H1 (cell line): ENCODE data around the gene AFF1. TPM values are rescaled to one million over a fixed set of nuclear protein-coding genes. Genes with fewer than 3 reads are reported as not detected.
"Not testable (repeated sequence)": the region's sequence is repeated elsewhere in the genome, so short reads cannot be mapped to it uniquely, and the experiment has no call there.

Experiments
- CTCF ChIA-PET: fragments of 300-600 bp; sonication (Branson Sonifier 250); formaldehyde crosslinking; loops from one replicate; lab custom pipeline; 2021; ENCODE audit not compliant: partially characterized antibody; lab: Charles Lee
- POLR2A ChIA-PET: fragments of 300-600 bp; sonication (Branson Sonifier 250); formaldehyde crosslinking; loops from one replicate; lab custom pipeline; 2021; ENCODE audit warnings: inconsistent platforms; ENCODE audit not compliant: partially characterized antibody; lab: Charles Lee
- DNase-seq, 2 experiments: peaks; one replicate each; pipeline versions ENCODE4 v3.0.0 to v3.0.0-alpha.2; 2010 to 2022; ENCODE audit warnings: low spot score in 2 of 2, low read depth in 1 of 2, mixed read lengths in 1 of 2
- FAIRE-seq: peaks from 2 replicates; lab custom pipeline; 2011; peaks lifted over from hg19 to GRCh38; lab: Jason Lieb, UNC
- H2AFZ ChIP-seq: 2 replicates; pipeline ENCODE4 v1.8.1; 2012; ENCODE audit warnings: low read length, inconsistent platforms
- H2AK5ac ChIP-seq: 2 replicates; pipeline ENCODE4 v1.6.1; 2013; ENCODE audit warnings: low read depth, low read length
- H2BK120ac ChIP-seq: replicated peaks from 2 replicates; pipeline ENCODE3; 2013; ENCODE audit warnings: low read depth, low read length, inconsistent platforms
- H2BK12ac ChIP-seq: 2 replicates; pipeline ENCODE4 v1.6.1; 2013; ENCODE audit warnings: low read depth, low read length
- H2BK15ac ChIP-seq: 2 replicates; pipeline ENCODE4 v1.6.1; 2013; ENCODE audit warnings: low read length
- H2BK20ac ChIP-seq: 2 replicates; pipeline ENCODE4 v1.6.1; 2013; ENCODE audit warnings: low read length
- H2BK5ac ChIP-seq: 2 replicates; pipeline ENCODE4 v1.6.1; 2013; ENCODE audit warnings: low read depth, low read length
- H3K14ac ChIP-seq: 2 replicates; pipeline ENCODE4 v1.6.1; 2013; ENCODE audit warnings: inconsistent platforms; ENCODE audit not compliant: insufficient read length
- H3K18ac ChIP-seq: 2 replicates; pipeline ENCODE4 v1.6.1; 2013; ENCODE audit warnings: low read length; ENCODE audit errors: extremely low read depth
- H3K23ac ChIP-seq: 2 replicates; pipeline ENCODE4 v1.6.1; 2013; ENCODE audit warnings: inconsistent platforms; ENCODE audit not compliant: insufficient read length
- H3K23me2 ChIP-seq: 2 replicates; pipeline ENCODE4 v1.6.1; 2013; ENCODE audit warnings: low read depth, low read length
- H3K27ac ChIP-seq: 2 replicates; pipeline ENCODE4 v1.6.1; 2011; ENCODE audit warnings: low read depth, low read length, inconsistent platforms
- H3K27me3 ChIP-seq, 4 experiments: replicated peaks in 1 of 4; 1 replicate in 1 of 4; 2 replicates in 3 of 4; pipeline versions ENCODE4 v1.6.1 to v1.8.1; 2011 to 2013; ENCODE audit warnings: low read length in 3 of 4, mild to moderate bottlenecking in 3 of 4, inconsistent platforms in 2 of 4, mixed read lengths in 2 of 4, moderate library complexity in 1 of 4; ENCODE audit not compliant: control insufficient read depth in 3 of 4, insufficient read depth in 3 of 4; ENCODE audit errors: extremely low read depth in 1 of 4
- H3K36me3 ChIP-seq, 4 experiments: 2 replicates each; pipeline versions ENCODE4 v1.6.1 to v1.8.1; 2011 to 2013; ENCODE audit warnings: mild to moderate bottlenecking in 4 of 4, low read length in 3 of 4, moderate library complexity in 2 of 4, control low read depth in 1 of 4, inconsistent platforms in 1 of 4; ENCODE audit not compliant: insufficient read depth in 4 of 4, control insufficient read depth in 2 of 4
- H3K4ac ChIP-seq: replicated peaks from 2 replicates; pipeline ENCODE3; 2013; ENCODE audit warnings: low read length, low read depth, mixed read lengths, inconsistent platforms; ENCODE audit not compliant: insufficient read length
- H3K4me1 ChIP-seq, 4 experiments: replicated peaks in 1 of 4; 1 replicate in 1 of 4; 2 replicates in 3 of 4; pipeline versions ENCODE4 v1.6.1 to v1.8.1; 2011 to 2013; ENCODE audit warnings: low read length in 3 of 4, inconsistent platforms in 2 of 4, mixed read lengths in 1 of 4; ENCODE audit not compliant: insufficient read depth in 4 of 4, control insufficient read depth in 3 of 4
- H3K4me2 ChIP-seq, 2 experiments: 2 replicates each; pipeline versions ENCODE4 v1.6.1 to v1.8.1; 2011 to 2013; ENCODE audit warnings: low read depth in 2 of 2, low read length in 2 of 2, control low read depth in 1 of 2, inconsistent platforms in 1 of 2, mild to moderate bottlenecking in 1 of 2; ENCODE audit not compliant: insufficient read depth in 1 of 2
- H3K4me3 ChIP-seq, 4 experiments: fragments of 200-600, 300-600 bp in 1 of 4; sonication (generic), shearing (Covaris generic), sonication (Bioruptor Twin) in 1 of 4; 2 replicates each; pipeline versions ENCODE4 v1.5.1 to v1.8.1; 2011 to 2016; ENCODE audit warnings: low read length in 4 of 4, low read depth in 3 of 4, control low read depth in 2 of 4, inconsistent platforms in 2 of 4, mild to moderate bottlenecking in 2 of 4, mixed read lengths in 1 of 4, moderate library complexity in 1 of 4; ENCODE audit not compliant: insufficient read depth in 2 of 4; ENCODE audit errors: extremely low read depth in 1 of 4
- H3K56ac ChIP-seq: replicated peaks from 2 replicates; pipeline ENCODE3; 2013; ENCODE audit warnings: low read depth, mild to moderate bottlenecking, mixed read lengths, low read length, inconsistent platforms; ENCODE audit not compliant: insufficient read length
- H3K79me1 ChIP-seq: 2 replicates; pipeline ENCODE4 v1.6.1; 2013; ENCODE audit warnings: low read depth, low read length, control low read depth
- H3K79me2 ChIP-seq, 2 experiments: 2 replicates each; pipeline versions ENCODE4 v1.6.1 to v1.8.1; 2012 to 2013; ENCODE audit warnings: low read length in 2 of 2, mild to moderate bottlenecking in 2 of 2, inconsistent platforms in 1 of 2; ENCODE audit not compliant: insufficient read depth in 2 of 2, control insufficient read depth in 1 of 2
- H3K9ac ChIP-seq, 4 experiments: replicated peaks in 1 of 4; 1 replicate in 1 of 4; 2 replicates in 3 of 4; pipeline versions ENCODE4 v1.6.1 to v1.8.1; 2011 to 2013; ENCODE audit warnings: low read depth in 3 of 4, low read length in 3 of 4, control low read depth in 2 of 4, mild to moderate bottlenecking in 2 of 4, moderate library complexity in 2 of 4, inconsistent platforms in 1 of 4; ENCODE audit errors: extremely low read depth in 1 of 4
- H3K9me3 ChIP-seq, 2 experiments: 2 replicates each; pipeline versions ENCODE4 v1.6.1 to v1.8.1; 2012 to 2013; ENCODE audit warnings: mild to moderate bottlenecking in 2 of 2, moderate library complexity in 2 of 2, control low read depth in 1 of 2, inconsistent platforms in 1 of 2, low read depth in 1 of 2, low read length in 1 of 2, mixed read lengths in 1 of 2; ENCODE audit not compliant: insufficient read depth in 2 of 2
- H4K20me1 ChIP-seq, 2 experiments: replicated peaks in 1 of 2; 2 replicates each; pipeline versions ENCODE3 to v1.8.1; 2011 to 2013; ENCODE audit warnings: inconsistent platforms in 2 of 2, low read length in 2 of 2, mild to moderate bottlenecking in 1 of 2; ENCODE audit not compliant: insufficient read depth in 2 of 2, control insufficient read depth in 1 of 2
- H4K5ac ChIP-seq: 2 replicates; pipeline ENCODE4 v1.6.1; 2013; ENCODE audit warnings: low read length, low read depth, mixed read lengths, inconsistent platforms; ENCODE audit not compliant: insufficient read length
- H4K8ac ChIP-seq: 2 replicates; pipeline ENCODE4 v1.8.0; 2013; ENCODE audit warnings: mild to moderate bottlenecking, moderate library complexity, low read length, inconsistent platforms; ENCODE audit not compliant: insufficient read depth; ENCODE audit errors: extremely low read depth
- H4K91ac ChIP-seq: replicated peaks from 2 replicates; pipeline ENCODE3; 2013; ENCODE audit warnings: low read length, mixed read lengths, inconsistent platforms; ENCODE audit not compliant: insufficient read length
- WGBS, 2 experiments: shearing (Covaris generic) in 1 of 2; methylation state at CpG; one replicate each; pipeline versions ENCODE4 v1.1.6 to v1.1.7; 2013 to 2015; ENCODE audit warnings: low lambda C conversion rate in 2 of 2, mixed read lengths in 2 of 2, inconsistent platforms in 1 of 2, low coverage in 1 of 2, missing lambda C conversion rate in 1 of 2; ENCODE audit not compliant: insufficient replicate concordance in 2 of 2, insufficient coverage in 1 of 2, insufficient read length in 1 of 2; ENCODE audit errors: extremely low coverage in 1 of 2, missing lambda C conversion rate in 1 of 2; 5-methylcytosine and 5-hydroxymethylcytosine counted together
- polyA plus RNA-seq, 7 experiments: library from polyadenylated mRNA; depleted of rRNA in 3 of 7; stranded (reverse) in 5 of 7; unstranded in 2 of 7; fragments of >200 nt in 5 of 7; fragments of 200-250 nt in 2 of 7; gene quantifications; 1 replicate in 5 of 7; 2 replicates in 1 of 7; 4 replicates in 1 of 7; pipeline versions ENCODE4 v1.2.1 to v1.2.3, GENCODE V29; 2011 to 2013; ENCODE audit warnings: missing spikeins in 2 of 7, mixed read lengths in 2 of 7
- total RNA-seq: library from RNA; stranded (reverse); fragmentation: NEBNext Ultra II Directional; extraction: Animal tissue kit (Norgen Biotek cat#: 25700); gene quantifications from 2 replicates; pipeline ENCODE4 v1.2.1, GENCODE V29; 2021

The AFF1 gene
- total and polyA plus RNA-seq, 2 of the 8 experiments (the other 6 are each of a cell fraction or from before 2014, with no cell fraction given) = 14.8 to 85.5 TPM

GRCh38 chr4:86985852-86986251, 51.0 kb downstream of the AFF1 start:
- not testable (repeated sequence) for H4K8ac ChIP-seq, H4K20me1 ChIP-seq, H2AFZ ChIP-seq, H3K4me1 ChIP-seq, H2BK20ac ChIP-seq, H3K9ac ChIP-seq, H2BK120ac ChIP-seq, H3K14ac ChIP-seq, H3K4me2 ChIP-seq, H2BK5ac ChIP-seq, H3K56ac ChIP-seq, DNase-seq, H3K4ac ChIP-seq, H2BK12ac ChIP-seq, H2AK5ac ChIP-seq, H3K27ac ChIP-seq, H3K23me2 ChIP-seq, H3K4me3 ChIP-seq, H3K18ac ChIP-seq, FAIRE-seq, H4K91ac ChIP-seq, H3K36me3 ChIP-seq, H3K79me1 ChIP-seq, H4K5ac ChIP-seq, H3K23ac ChIP-seq, H2BK15ac ChIP-seq, H3K27me3 ChIP-seq, H3K9me3 ChIP-seq
- POLR2A ChIA-PET = interaction anchor here (0.6 to 2.4 kb wide), 5 partner anchors 12 to 50 kb away, joined by 3 to 12 read pairs (median 3); no protein-coding TSS in a partner anchor
- 93% methylated on average over 5 of the region's 5 CpGs; no CpG with 5 or more reads in 1 of the 2 experiments for WGBS, 2 experiments
- peaks cover 0 to 29% of the 10 kb centered on the region in 2 experiments; a peak in 3 of 4 replicates for H3K79me2 ChIP-seq
- CTCF ChIA-PET = interaction anchor here (0.6 kb wide), 1 partner anchor 1637 kb away, joined by 3 read pairs; no protein-coding TSS in a partner anchor

- H2BK12ac ChIP-seq, H4K5ac ChIP-seq, H3K23me2 ChIP-seq, H3K9me3 ChIP-seq, H4K91ac ChIP-seq, H3K36me3 ChIP-seq, FAIRE-seq, H4K8ac ChIP-seq, H2AFZ ChIP-seq, H3K27me3 ChIP-seq, H4K20me1 ChIP-seq, H2BK15ac ChIP-seq, H3K56ac ChIP-seq, H2BK5ac ChIP-seq, H3K79me1 ChIP-seq, H3K4me2 ChIP-seq, H3K23ac ChIP-seq, H3K4ac ChIP-seq, DNase-seq, H2BK20ac ChIP-seq, H3K9ac ChIP-seq, H2BK120ac ChIP-seq, H2AK5ac ChIP-seq, H3K14ac ChIP-seq, H3K18ac ChIP-seq, H3K4me1 ChIP-seq, H3K27ac ChIP-seq, H3K4me3 ChIP-seq: not testable (repeated sequence)
- 97% methylated on average over 3 of the region's 3 CpGs; no CpG with 5 or more reads in 1 of the 2 experiments for WGBS, 2 experiments
- ChIA-PET POLR2A (interaction anchor here (0.9 kb wide), 1 partner anchor 17 kb away, joined by 4 read pairs; no protein-coding TSS in a partner anchor), CTCF (interaction anchor here (0.6 to 1.5 kb wide), 4 partner anchors 9 to 355 kb away, joined by 3 to 4 read pairs (median 4); no protein-coding TSS in a partner anchor)
- H3K79me2 ChIP-seq = peaks cover 0 to 39% of the 10 kb centered on the region in 2 experiments; a peak in 2 of 4 replicates
These were observed 54.8 kb downstream of the AFF1 start for GRCh38 chr4:86989658-86990057.
